Glomerular endothelial cell (primary cell): ENCODE measurements around the gene NEK11. TPM values are rescaled to one million over a fixed set of nuclear protein-coding genes. Genes with fewer than 3 reads are reported as not detected.
"Not testable (repeated sequence)": the region's sequence is repeated elsewhere in the genome, so short reads cannot be mapped to it uniquely, and the experiment has no call there.

Source experiments
- DNase-seq: peaks from one replicate; pipeline ENCODE4 v3.0.0-alpha.2; 2011; ENCODE audit warnings: low read depth, low spot score; ENCODE audit errors: extremely low read depth
- total RNA-seq: library from RNA; depleted of rRNA; stranded (reverse); fragments of >200 nt; gene quantifications from 2 replicates; pipeline ENCODE4 v1.2.3, GENCODE V29; 2015

Gene NEK11
- total RNA-seq, 1 donor from 2014 or later: 6.7 TPM

DNA sequence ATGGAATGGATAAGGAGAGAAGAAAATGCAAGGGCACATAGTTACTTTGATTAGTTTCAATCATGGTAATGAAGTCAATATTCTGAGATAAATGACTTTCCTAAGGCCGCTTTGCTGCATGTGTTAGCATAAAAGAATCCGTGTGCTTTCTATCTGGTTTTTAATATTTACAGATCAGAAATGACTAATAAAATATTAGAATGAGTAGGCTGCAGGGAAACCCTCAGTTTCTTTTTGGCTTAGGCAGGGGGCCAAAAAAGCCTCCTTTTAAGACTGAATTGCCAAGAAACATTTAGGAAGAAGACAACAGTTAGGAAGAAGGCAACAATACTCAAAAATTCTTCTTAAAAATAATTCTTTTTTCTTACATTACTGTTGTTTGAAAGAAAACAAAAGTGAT, 11.6 kb downstream of the NEK11 start:
- DNase-seq: no peak

DNA sequence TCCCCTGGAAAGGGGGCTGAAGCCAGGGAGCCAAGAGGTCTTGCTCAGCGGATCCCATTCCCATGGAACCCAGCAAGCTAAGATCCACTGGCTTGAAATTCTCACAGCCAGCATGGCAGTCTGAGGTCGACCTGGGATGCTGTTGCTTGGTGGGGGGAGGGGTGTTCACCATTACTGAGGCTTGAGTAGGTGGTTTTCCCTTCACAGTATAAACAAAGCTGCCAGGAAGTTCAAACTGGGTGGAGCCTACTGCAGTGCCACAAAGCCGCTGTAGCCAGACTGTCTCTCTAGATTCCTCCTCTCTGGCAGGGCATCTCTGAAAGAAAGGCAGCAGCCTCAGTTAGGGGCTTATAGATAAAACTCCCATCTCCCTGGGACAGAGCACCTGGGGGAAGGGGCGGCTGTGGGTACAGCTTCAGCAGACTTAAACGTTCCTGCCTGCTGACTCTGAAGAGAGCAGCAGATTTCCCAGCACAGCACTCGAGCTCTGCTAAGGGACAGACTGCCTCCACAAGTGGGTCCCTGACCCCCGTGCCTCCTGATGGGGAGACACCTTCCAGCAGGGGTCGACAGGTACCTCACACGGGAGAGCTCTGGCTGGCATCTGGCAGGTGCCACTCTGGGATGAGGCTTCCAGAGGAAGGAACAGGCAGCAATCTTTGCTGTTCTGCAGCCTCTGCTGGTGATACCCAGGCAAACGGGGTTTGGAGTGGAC, 15.8 kb downstream of the NEK11 start:
- DNase-seq: not testable (repeated sequence)

DNA sequence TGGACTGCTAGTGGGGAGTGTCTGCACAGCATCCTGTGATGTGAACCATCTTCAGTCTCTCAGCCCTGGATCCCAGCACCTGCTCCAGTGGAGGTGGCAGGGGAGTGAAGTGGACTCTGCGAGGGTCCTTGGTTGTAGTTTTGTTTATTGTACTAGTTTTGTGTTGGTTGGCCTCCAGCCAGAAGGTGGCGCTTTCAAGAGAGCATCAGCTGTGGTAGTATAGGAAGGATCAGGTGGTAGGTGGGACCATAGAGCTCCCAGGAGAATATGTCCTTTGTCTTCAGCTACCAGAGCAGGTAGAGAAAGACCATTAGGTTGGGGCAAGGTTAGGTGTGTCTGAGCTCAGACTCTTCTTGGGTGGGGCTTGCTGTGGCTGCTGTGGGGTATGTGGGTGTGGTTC, 20.9 kb downstream of the NEK11 start:
- no peak for DNase-seq

DNA sequence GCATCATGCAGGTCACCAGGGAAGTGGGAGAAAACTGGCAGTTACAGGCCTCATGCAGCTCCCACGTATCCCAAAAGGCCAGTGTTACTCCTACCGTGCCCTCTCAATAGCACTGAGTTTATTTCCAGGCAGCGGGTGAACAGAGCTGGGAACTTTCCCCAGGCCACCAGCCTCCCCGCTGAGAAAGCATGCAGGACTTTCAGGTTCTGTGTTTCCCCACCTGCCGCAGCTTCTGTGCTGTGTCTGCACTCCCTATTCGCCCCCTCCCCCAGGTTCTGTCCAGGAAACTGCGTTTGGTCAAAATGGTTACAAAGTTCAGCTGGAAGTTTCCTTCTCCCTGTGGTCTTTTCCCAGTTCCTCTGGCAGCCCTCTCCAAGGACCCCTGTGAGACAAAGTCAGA, 21.4 kb downstream of the NEK11 start:
- no peak for DNase-seq

DNA sequence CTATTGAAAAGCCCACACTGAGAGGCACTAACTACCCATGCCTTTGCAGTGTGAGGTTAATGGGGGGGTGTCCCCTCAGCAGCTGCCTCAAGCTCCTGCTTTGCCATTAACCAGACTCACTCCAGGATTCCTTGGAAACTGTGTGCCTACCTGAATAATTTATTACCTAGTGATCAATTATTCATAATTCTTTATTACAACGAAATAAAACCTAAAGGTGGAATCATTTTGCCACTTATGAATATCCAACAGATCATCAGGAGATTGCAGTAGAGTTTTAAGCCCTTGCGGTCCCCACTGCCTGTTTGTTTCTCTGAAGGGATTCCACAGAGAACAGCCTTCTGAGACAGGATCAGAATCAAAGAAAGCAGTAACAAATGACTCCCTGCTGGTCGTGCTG, 23.3 kb downstream of the NEK11 start:
- no peak for DNase-seq

DNA sequence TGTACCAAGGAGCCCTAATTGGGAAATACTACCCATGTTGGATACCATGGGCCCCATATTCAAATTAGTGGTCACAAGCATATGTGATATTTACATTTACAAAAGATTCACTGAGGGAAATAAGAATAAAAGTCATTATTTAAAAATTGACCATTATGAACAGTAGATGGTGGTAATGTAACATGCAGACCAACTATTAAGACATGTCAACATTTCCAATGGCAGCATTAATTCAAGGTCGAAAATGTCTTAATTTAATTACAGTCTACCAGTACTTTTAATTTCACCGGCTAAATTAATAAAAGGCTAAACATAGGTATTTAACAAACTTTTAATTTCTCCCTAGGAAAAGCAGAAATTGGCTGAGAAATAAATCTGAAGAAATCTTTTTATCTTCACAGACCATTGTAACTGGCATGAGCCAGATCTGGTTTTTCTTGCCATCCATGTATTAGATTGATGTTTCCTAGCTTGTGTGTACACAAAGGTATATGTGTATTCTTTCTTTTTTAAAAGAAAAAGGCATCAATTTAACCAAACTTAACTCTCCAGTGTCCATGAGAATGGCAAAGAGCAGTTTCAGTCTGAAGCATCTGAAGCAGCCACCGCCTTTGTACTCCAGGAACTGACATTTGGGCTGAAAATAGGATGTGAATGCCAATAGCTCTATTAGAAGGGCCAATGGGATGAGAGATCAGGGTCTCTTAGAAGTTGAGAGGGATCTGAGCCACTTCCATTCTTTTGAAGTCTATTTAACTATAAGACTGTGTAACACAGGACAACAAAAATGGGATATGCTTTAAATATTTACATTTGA, 26.6 kb downstream of the NEK11 start:
- DNase-seq: no peak

DNA sequence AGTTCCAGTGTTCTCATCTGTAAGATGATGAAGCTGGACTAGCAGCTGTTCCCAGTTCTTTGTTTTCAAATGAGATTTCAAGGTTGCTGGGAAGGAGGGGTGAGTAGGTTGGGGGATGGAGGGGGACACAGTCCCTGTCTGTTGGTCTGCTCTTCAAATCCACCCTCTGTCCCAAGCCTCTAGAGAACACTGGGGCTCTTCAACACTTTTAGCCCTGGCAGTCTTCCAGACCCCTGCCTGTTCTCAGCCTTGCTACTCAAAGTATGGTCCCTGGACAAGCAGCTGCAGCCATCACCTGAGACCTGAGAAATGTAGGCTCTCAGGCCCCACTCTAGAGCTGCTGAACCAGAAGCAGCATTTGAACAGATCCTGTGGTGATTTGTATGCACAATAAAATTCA, 41.3 kb downstream of the NEK11 start:
- DNase-seq: no peak

DNA sequence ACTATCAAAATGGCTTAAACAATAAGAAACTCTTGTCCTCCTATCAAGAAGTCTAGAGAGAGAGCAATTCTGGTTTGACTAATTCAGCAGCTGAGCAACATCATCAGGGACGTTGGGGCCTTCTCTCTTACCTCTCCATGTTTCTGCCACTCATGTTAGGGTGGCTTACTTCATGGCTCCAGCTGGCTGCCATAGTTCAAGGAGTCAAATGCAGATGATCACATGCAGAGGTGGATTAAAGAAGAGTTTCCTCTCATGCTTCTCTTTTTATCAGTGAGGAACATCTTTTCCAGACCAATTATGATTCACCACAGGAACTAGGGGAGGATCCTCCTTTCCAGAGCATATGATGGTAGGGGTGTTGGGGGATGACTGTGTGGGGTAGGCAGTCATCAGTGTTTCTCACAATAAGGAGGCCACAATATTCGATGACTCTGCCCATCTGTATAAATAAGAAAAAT, 45.5 kb downstream of the NEK11 start:
- DNase-seq: no peak

DNA sequence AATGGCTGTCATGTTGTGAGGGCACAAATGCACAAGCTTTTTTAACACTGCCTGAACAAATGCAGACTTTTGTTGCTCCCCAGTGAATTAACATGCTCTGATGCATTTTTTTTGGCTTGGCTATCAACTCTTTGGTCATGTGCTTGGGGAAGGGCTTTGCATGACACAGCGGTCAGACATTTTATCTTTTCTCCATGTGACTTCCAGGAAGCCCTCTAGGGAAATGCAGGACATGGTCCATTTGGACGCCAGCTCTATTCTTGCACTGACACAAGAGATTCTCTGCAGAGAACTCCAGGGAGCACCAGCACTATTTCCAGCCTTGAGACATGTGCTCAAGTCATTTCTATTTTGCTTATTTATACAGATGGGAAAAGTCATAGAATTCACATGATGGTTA, 46.2 kb downstream of the NEK11 start:
- DNase-seq: no peak

DNA sequence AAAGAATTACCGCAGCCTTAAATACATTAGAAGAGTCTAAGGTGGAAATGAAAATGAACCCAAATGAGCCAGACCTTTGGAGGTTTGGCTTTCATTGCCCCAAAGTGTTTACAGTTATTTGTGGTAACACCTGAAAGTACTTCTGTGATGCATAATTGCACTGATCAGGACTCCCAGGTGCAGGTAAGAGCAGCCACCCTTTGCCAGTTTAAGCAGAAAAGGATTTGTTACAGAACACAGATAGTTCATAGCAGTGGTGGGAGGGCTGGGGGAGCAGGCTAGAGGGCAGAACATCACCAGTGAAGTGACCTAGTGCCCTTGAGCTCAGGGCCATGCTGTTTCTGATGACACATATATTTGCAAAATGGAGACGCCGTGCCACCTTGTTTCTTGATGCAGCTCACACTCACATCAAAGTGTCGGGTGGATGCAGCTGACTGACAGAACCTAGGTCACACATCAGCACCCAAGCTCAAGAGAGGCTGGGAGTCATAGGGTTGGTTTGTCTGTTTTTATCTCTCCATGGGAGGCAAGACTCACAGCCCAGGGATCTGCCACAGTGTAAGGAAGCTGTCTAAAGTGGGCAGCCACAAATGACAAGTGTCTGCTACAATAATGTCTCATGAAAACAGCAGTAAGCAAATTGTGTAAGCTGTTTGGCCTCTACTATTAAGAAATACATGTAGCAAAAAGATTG, 49.1 kb downstream of the NEK11 start:
- DNase-seq: no peak

DNA sequence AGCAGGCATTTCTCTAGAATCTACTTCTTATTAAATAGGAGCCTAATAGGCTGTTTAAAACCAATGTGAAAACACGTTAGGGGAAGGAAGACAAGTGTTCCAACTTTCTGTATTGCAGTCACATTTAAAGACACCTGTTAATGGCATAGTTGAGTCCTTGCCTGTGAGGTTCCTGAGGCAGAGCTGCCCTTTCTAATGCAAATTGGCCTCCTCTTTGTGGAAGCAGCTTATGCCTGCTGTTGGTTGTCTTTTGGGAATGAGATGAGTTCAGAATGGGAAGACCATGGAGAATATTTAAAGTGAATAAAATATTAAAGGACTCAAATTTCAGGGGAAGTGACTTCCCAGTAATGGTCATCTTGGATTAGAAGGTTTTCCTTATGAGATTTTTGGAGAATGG, 51.2 kb downstream of the NEK11 start:
- DNase-seq: no peak

DNA sequence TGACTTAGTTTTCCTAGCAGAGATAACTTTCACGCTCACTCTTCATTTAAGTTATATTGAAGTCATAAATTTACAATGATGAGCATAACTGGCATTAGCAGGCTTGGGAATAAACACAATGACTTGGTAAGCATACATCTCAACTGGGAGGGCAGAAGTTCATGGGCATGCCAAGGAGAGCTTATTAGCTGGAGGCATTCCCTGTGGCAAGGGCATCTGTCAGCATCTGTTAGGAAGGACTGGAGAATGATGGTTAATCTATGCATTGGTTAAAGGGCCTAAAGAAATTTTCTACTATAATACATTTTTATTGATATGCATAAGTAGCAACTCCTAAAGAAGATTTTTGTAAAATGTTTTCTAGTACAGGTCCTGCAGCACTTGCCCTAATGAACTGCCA, 52.4 kb downstream of the NEK11 start:
- no peak for DNase-seq

DNA sequence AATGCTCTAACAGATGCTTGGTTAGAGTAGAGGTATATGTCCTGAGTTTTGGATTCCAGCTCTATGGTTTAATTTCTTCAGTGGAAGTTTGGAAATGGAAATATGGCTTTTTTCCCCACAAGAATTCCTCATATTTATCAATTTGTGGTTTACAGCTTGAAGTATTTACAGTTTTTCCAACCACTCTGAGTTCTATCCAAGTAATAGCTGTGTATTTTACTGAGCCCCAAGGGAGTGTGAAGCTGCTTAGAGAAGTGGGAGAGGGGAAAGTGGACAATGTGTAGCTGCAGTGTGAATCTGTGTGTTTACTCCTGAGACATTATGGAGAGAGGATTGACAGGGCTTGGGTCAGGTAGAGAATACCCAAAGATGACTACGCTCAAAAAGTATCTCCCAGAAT, 54.5 kb downstream of the NEK11 start:
- DNase-seq: no peak

DNA sequence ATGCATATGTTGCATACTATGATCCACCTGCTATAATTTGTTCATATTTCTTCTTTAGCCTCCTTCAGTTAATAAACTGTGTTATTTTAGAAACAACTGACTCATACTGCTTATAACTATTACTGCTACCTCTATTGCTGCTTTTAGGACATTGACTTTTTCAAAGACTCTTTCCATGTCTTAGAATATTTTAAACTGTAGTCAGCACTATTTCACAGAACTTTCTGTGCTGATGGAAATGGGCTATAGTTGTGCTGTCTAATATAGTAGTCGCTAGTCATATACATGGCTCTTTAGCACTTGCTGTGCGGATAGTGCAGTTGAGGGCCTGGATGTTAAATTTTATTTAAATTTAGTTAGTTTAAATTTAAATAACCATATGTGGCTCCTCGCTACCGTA, 55.6 kb downstream of the NEK11 start:
- no peak for DNase-seq

DNA sequence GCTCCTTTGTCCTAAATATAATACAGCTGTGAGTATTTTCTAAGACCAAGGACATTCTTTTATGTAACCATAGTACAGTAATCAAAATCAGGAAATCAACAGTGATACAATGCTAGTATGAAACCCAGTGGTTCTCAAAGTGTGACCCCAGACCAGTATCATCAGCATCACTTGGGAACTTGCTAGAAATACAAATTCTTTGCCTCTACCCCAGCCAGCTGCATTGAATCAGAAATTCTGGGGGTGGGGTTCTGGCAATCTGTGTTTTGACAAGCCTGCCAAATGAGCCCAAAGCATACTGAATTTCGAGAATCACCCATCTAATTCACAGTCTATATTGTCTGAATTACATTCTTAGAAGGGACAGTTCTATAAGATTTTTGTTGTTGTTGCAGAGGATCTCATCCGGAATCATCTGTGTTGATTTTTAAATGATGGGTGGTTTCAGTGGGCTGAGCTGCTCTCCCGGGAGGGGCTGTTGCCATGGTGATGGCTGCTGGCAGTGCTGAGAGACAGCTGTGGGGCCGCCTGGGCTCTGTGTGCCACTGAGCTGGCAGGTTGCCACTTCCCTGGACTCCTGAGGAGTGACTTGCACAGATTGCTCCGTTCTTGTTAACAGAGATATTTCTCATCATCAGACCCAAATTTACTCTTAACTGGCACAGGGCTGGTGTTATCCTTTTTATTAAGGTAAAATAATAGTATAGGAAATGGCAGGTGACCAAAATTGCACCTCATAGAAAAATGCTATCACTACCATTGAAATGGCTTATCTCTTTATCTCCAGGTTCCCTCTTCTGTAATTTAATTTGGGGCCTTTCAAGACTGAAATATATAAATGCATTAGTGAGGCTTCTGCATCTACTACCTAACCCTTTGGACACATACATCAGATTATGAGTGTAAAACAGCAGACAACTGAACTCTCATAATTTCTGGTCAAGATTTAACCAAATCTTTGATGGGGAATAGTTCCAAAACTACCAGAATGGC, 56.5 kb downstream of the NEK11 start:
- DNase-seq: no peak

DNA sequence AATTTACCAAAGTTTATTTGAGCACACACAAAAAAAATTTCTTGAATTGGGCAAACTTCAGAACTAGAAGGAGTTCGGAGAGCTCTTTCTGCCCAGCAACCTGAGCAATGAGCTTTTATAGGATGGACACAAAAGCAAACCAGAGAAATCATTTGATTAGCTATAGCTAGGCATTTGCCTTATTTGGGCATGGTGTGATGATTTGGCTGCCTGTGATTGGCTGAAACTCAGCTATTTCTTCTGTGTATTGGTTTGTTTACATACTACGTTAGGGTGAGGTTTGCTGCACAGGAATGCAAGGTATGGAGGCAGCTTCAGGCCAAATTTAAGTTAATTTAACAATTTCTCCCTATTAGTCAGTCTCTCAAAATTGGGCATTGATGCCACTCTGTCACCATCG, 65.1 kb downstream of the NEK11 start:
- no peak for DNase-seq

DNA sequence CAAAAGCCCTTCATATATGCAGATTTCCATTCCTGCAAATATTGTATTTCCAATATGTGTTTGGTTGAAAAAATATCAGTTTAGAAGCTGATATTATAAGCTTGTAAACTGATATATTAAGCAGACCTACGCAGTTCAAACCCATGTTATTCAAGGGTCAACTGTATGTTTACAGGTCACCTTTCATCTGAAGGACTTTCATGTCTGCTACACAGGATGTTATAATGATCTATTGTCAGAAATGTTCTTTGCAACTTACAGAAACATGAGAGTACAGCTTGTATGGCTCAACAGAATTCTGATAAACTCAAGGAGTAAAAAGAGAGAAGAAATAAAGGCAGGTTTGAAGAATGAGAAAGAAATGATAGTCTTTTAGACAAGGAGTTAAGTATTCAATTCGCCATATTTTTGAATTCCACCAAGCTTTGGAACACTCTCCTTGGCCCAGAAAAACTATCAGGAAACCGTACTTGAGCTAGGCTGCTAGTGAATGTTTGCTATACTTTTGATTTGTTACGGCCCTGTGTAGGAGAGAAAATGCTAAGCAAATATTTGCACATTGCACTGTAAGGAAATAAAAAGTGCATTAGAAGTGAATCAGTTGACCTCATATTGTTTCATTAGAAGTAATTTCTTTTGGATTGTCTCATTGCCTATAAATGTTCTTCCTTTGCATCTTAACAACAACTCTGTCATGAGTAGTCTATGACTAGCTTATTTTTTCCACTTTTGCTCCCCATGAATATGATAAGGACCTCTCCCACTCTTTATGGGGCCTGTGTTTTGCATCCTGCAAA, 81.2 kb downstream of the NEK11 start:
- no peak for DNase-seq

DNA sequence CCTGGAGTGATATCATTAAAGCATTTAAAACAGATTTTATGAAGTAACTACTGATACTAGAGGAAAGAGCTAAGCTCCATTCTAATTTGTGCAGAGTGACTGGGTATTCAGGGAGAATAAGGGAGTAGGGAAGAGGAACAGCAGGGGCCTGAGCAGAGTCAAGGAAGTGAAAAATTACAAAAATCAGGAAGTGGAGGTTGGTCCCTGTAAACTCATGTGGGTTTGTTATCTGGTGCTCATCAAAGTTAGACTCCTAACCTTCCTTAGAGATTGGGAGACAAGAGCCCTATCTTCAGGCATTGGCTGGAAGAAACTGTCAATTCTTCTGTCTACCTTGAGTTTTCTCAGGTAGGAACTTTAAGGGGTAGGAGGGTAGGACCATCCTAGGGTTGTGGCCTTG, 82.5 kb downstream of the NEK11 start:
- no peak for DNase-seq

DNA sequence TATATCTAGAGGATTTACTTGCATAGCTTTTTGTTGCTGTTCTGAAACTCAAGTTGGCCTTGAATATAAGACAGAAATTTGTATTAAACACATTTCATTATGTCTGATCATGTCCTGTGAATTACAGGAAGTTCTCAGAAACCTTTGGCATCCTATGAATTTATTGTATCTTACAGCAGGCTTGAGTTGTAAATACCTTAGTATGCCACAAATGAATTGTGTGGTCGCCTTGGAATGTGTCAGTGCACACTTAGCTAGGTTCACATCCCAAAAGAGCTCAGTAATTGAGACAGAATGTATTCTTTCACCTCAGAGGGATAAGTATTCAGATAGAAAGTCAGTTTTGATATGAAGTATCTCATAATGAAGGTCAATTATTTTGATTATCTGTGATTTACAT, 83.4 kb downstream of the NEK11 start:
- DNase-seq: no peak

DNA sequence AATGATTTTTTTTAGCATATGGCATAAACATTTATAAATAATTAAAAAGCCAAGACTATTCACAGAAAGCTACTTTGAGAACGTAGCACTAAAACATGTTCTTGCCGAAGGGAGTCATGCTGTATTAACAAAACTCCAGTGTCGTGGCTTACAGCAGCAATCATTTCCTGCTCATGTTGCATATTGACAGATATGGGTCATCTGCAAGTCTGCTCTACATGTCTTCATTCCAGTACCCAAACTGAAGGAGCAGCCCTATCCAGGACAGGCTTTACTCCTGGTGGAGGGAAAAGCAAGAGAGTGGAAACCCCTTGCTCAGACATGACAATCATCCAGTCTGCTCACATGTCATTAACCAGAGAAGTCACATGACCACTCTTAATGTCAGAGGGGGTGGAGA, 87.6 kb downstream of the NEK11 start:
- DNase-seq: no peak
